Uterus (tissue), 4 donors: ENCODE results near the gene DDX47. TPM values are rescaled to one million over a fixed set of nuclear protein-coding genes. Genes with fewer than 3 reads are reported as not detected.

Source experiments
- DNase-seq, 2 donors: peaks; one replicate each; pipeline ENCODE4 v3.0.0-alpha.2; 2019 to 2020
- H3K27ac ChIP-seq, 2 donors: fragments of 200-600 bp; sonication (generic); 1 replicate in 1 of 2; 2 replicates in 1 of 2; pipeline ENCODE4 v1.5.1; 2016 to 2018
- H3K27me3 ChIP-seq, 2 donors: fragments of 200-600 bp; sonication (generic); one replicate each; pipeline ENCODE4 v1.5.1; 2018 to 2019; ENCODE audit warnings: control low read depth in 1 of 2
- H3K36me3 ChIP-seq, 2 donors: fragments of 200-600 bp; sonication (generic); one replicate each; pipeline ENCODE4 v1.5.1; 2019; ENCODE audit warnings: control low read depth in 1 of 2
- H3K4me1 ChIP-seq, 2 donors: fragments of 200-600 bp; sonication (generic); one replicate each; pipeline ENCODE4 v1.5.1; 2018 to 2019; ENCODE audit warnings: control low read depth in 1 of 2
- H3K4me3 ChIP-seq, 2 donors: fragments of 200-600 bp; sonication (generic); 1 replicate in 1 of 2; 2 replicates in 1 of 2; pipeline ENCODE4 v1.5.1; 2018 to 2019; ENCODE audit warnings: mild to moderate bottlenecking in 1 of 2
- H3K9me3 ChIP-seq, 2 donors: fragments of 200-600 bp; sonication (generic); one replicate each; pipeline ENCODE4 v1.5.1; 2019; ENCODE audit warnings: control low read depth in 1 of 2
- CTCF ChIP-seq, 4 experiments: fragments of 200-600 bp in 2 of 4; fragments of 450-650 bp in 2 of 4; sonication (generic) in 2 of 4; IDR thresholded peaks; one replicate each; pipeline ENCODE4 v1.5.1; 2016 to 2019; ENCODE audit warnings: antibody characterized with exemption in 4 of 4, mild to moderate bottlenecking in 2 of 4, moderate library complexity in 1 of 4
- POLR2A ChIP-seq, 2 donors: fragments of 450-650 bp; IDR thresholded peaks; one replicate each; pipeline ENCODE4 v1.6.1; 2016; ENCODE audit warnings: antibody characterized with exemption in 2 of 2, mild to moderate bottlenecking in 1 of 2, moderate library complexity in 1 of 2
- intact Hi-C: fragments of 100-400 bp; cut with DNase I; formaldehyde crosslinking; loops from one replicate; pipeline ENCODE4 v1.15.1; 2023; ENCODE audit warnings: low total_unique reads
- total RNA-seq, 4 donors: library from RNA; depleted of rRNA in 3 of 4; stranded (reverse); fragments of >200 nt in 3 of 4; gene quantifications; one replicate each; pipeline versions ENCODE4 v1.1.0 to v1.2.4, GENCODE V29; 2014 to 2023
- donor health status: DM: yes; HTN: yes; CAD: no.

The DDX47 gene
- total RNA-seq, 4 donors from 2014 or later = 42.1 to 105 (median 57.2) TPM

- H3K36me3 ChIP-seq = no peaks in the 10 kb centered on the region
- H3K27ac ChIP-seq = peak overlapping the region; percentile 96
- intact Hi-C loops = loop anchor here (5.0 kb wide), 1 partner anchor 411 kb away; the partner anchor contains the start of gene EMP1
- no peak for DNase-seq
- H3K4me3 ChIP-seq = peak overlapping the region; percentile 66 to 82
- no peaks in the 10 kb centered on the region for H3K27me3 ChIP-seq
- no peaks in the 10 kb centered on the region for H3K9me3 ChIP-seq
- peaks cover 0 to 7% of the 10 kb centered on the region in 2 donors for H3K4me1 ChIP-seq
- no peak for TF ChIP-seq CTCF (IDR thresholded peaks at IDR 0.05)
Observed at GRCh38 chr12:12786351-12786705, 26.8 kb upstream of the DDX47 start.

GRCh38 chr12:12786706-12787601, 26.2 kb upstream of the DDX47 start:
- Histone ChIP-seq H3K27ac (peak overlapping the region; percentile 96), H3K4me3 (peak overlapping the region; percentile 66 to 82), H3K36me3 (no peaks in the 10 kb centered on the region), H3K4me1 (peaks cover 0 to 7% of the 10 kb centered on the region in 2 donors), H3K9me3 (no peaks in the 10 kb centered on the region), H3K27me3 (no peaks in the 10 kb centered on the region)
- TF ChIP-seq CTCF (IDR thresholded peaks at IDR 0.05) (peak in 3 of 4 experiments; percentile 34 to 62 (median 41)), POLR2A (IDR thresholded peaks at IDR 0.05) (peak; percentile 84 to 90)
- intact Hi-C loops = loop anchor here (5.0 kb wide), 1 partner anchor 410 kb away; the partner anchor contains the start of gene EMP1
- peak; percentile 81 to 90 for DNase-seq

GRCh38 chr12:12788131-12788530, 25.0 kb upstream of the DDX47 start:
- intact Hi-C loops = loop anchor here (5.0 kb wide), 1 partner anchor 409 kb away; the partner anchor contains the start of gene EMP1
- H3K4me1 ChIP-seq = peaks cover 0 to 7% of the 10 kb centered on the region in 2 donors
- TF ChIP-seq CTCF (IDR thresholded peaks at IDR 0.05) (no peak), POLR2A (IDR thresholded peaks at IDR 0.05) (no peak)
- H3K4me3 ChIP-seq = peak overlapping the region in 1 of 2 donors; percentile 66
- H3K27ac ChIP-seq = peak overlapping the region; percentile 96
- peak; percentile 21 to 35 for DNase-seq
- no peaks in the 10 kb centered on the region for H3K36me3 ChIP-seq
- H3K9me3 ChIP-seq = no peaks in the 10 kb centered on the region
- H3K27me3 ChIP-seq = no peaks in the 10 kb centered on the region

GRCh38 chr12:12788675-12789368, 24.3 kb upstream of the DDX47 start:
- peak; percentile 41 to 79 for DNase-seq
- no peak overlapping the region for H3K4me3 ChIP-seq
- intact Hi-C loops = loop anchor here (5.0 kb wide), 1 partner anchor 408 kb away; the partner anchor contains the start of gene EMP1

More at GRCh38 chr12:12788675-12789368, 24.3 kb upstream of the DDX47 start:
- TF ChIP-seq CTCF (IDR thresholded peaks at IDR 0.05) (peak; percentile 71 to 81 (median 76)), POLR2A (IDR thresholded peaks at IDR 0.05) (no peak)
- Histone ChIP-seq H3K9me3 (no peaks in the 10 kb centered on the region), H3K27me3 (no peaks in the 10 kb centered on the region), H3K4me1 (peaks cover 0 to 7% of the 10 kb centered on the region in 2 donors), H3K27ac (peak overlapping the region; percentile 96), H3K36me3 (no peaks in the 10 kb centered on the region)
